Stomach (tissue), 4 donors: ENCODE results near the gene HDHD3.

ENCODE experiments used
- CTCF ChIP-seq, 7 experiments: fragments of 450-650 bp in 4 of 7; fragments of 200-600 bp in 3 of 7; sonication (generic) in 3 of 7; IDR thresholded peaks; one replicate each; pipeline ENCODE4 v1.5.1; 2016 to 2019; ENCODE audit warnings: antibody characterized with exemption in 7 of 7, control low read depth in 2 of 7, mild to moderate bottlenecking in 1 of 7
- EP300 ChIP-seq: sonication (generic); formaldehyde crosslinking; IDR thresholded peaks from one replicate; pipeline ENCODE4 v1.6.1; 2017; ENCODE audit warnings: antibody characterized with exemption
- POLR2A ChIP-seq, 4 donors: fragments of 450-650 bp; IDR thresholded peaks; one replicate each; pipeline ENCODE4 v1.6.1; 2016; ENCODE audit warnings: antibody characterized with exemption in 4 of 4, control low read depth in 2 of 4, mild to moderate bottlenecking in 1 of 4, moderate library complexity in 1 of 4

DNA sequence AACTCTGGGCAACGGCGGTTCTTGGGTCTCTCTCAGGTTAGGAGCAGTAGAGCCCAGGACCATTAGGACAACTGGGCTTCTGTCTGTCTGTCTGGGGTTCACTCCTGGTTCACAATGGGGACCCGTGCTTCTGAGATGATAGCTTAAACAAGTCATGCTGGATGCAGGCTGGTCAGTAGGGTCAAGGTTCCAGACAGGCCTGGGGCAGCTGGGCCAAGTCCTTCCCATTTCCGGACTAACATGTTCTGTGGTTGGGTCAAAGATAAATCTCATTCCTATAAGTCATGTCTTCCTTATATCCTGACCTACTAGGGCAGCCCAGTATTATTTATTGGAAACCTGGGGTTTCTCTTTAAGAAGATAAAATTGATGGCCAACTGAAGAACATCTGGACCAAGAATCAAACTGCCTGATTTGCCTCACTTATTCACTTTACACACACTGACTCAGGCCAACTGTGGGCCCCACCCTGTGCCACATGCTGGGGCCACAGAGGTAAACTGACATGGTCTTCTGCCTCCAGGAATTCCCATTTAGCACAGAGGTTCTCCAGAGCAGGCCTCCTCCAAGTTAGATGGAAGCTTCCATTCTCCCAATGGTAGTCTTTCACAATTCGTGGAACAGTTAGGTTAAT is 8.3 kb downstream of the HDHD3 start:
- no peak for TF ChIP-seq POLR2A (IDR thresholded peaks at IDR 0.05)
- no peak for TF ChIP-seq CTCF (IDR thresholded peaks at IDR 0.05)
- TF ChIP-seq EP300: no peak
